MV-4-11 (cell line): Measurements from ENCODE around the gene ARHGAP28.

Experiments used
- DNase-seq: peaks from one replicate; lab custom pipeline; 2025; lab: John Stamatoyannopoulos, UW

Gene ARHGAP28

DNA sequence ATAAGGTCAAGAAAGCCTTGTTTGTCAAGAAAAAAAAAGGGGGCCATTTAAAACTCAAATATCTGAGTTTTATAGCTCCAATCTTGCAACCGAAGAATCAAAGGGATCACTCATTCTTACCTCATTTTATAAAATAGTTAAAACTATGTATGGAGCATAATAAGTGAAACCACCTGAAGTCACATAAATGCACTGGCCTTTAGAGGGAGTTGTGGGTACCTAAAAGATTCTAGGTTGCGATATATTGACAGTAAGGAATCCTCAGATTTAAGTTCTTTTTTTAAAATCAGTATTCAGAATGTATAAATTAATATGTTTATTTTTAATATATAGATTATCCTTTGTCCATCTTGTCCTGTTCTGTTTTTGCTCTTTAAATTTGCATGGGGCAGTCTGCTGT is 3.4 kb downstream of the ARHGAP28 start:
- DNase-seq, result no peak

DNA sequence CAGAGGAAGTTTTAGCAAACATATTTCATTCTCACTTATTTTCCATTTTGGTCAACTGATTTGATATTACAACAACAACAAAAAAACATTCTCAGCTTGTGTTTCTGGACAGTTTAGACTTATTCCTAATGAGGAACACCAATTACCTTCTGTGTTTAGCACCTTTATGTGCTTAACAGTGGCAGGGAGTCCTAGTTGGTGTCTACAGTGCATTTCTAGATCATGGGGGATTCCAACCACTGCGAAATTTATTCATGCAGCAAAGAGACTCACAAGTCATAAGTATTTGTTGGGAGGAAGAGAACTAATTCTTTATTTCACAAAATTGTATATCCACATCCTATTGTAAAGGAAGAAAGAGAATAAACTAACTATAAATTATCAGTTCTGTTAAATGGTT is 4.2 kb downstream of the ARHGAP28 start:
- DNase-seq, result no peak

DNA sequence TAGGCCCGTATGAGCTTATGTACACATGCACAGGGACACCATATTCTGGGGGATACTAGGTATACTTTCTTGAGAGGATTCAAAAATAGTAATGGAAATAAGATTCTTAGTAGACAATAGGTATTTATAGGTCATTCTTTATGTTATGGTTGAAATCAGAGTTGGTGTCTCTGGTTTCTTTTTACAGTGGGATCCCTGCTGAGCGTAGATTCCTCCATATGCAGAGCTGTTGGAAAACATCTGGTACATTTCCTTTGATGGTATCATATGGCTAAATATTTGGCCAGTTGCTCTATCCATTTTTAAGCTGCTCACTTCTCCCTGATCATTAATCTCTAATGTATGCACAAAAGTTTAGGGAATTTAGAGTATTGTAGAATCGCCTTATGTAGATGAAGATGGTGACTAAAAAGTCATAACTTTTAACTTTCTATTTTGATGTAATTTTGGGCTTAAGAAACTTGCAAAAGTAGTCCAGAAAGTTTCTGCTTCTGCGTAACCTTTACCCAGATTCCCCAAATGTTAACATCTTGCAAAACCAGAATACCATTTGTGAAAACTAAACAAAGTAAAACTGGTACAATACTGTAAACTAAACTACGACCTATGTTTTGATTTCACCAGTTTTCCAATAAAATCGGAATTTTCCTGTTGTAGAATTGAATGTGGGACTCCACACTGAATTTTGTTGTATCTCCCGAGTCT is 5.4 kb downstream of the ARHGAP28 start:
- no peak for DNase-seq

DNA sequence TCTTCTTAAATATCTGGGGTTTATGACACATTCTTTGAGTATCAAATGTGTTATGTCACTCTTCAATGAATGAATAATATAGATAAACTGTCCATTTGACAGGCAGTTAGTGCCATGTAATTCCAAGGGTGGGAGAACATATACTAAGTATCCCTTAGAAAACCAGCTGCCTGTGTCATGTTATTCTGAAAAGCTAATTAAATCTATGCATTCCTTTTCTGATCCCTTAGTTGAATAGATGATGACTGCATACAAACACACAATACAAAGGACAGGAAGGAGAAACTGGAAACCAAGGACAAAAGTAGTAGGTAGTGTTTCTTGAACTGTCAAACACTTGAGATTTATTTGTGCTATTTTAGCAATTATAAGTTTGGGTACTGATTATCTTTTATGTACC is 8.3 kb downstream of the ARHGAP28 start:
- DNase-seq, result no peak

DNA sequence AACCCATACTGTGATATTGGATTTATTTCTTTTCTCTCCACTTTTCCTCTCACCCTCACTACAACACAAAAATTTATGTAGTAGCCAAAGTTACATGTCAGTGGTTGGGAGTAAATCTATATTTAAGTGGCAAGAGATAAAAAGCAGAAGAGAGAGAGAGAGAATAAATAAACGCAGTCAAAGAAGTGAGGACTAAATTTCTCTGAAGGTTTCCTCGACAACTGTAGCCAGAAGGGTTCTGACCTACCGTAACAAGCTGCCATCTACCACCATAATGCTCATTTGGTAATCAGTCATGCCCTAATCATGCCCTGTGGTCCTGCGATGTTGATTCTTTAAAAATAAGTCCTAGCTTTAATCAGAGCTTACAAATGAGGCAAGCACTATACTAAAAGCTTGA is 9.1 kb downstream of the ARHGAP28 start:
- DNase-seq, result no peak

DNA sequence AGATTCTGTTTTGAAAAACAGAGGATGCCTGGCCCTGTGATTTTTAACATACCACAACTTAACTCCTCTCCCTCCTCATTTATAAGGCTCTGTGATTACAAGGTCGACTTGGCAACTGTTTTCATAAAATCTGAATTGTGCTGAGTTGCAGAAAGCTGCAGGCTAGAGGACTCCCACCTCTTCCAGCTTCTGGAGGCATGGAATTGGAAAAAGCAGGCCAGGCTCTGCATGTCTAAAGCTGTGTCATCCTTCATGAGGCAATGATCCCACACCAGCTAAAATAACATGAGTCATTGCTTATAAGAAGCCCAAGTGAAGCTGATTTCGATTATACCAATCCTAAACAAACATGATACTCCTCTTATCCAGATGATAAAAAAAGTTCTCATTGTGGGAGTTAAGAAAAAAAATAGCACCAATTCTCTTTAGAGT is 11.7 kb downstream of the ARHGAP28 start:
- no peak for DNase-seq

DNA sequence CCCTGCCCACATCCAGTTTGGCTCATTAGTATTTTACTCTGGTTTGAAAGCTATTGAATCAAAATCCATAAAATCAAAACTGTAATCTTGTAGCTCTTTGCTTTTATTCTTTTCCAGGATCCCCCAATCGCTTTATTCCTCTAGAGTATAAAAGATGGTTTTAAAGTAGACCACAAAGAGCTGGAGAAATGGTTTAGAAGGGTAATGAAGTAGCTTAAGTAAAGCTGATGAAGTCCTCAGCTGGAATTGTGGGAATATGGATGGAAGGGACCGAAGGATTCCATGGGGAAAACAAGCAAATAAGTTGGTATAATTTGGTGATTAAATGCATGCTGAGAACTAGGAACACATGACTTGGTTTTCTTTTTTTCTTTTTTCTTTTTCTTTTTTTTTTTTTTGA is 12.3 kb downstream of the ARHGAP28 start:
- no peak for DNase-seq

DNA sequence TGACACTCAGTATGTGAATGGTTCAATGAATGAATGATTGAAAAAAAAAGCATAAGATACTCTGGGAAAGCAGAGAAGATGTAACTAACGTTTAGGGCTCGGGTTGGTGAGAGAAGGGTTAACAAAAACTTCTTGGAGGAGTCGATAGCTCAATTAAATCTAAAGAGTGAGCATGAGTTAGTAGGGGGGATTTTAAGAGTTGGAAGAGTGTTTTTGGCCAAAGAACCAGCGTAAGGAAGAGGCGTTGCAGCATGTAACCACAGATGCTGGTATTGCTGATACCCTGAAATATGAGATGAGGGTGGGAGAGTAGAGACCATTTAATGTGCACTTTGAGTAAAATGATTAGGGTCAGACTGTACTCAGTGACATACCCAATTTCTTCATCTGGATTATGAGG is 14.5 kb downstream of the ARHGAP28 start:
- DNase-seq, result no peak

DNA sequence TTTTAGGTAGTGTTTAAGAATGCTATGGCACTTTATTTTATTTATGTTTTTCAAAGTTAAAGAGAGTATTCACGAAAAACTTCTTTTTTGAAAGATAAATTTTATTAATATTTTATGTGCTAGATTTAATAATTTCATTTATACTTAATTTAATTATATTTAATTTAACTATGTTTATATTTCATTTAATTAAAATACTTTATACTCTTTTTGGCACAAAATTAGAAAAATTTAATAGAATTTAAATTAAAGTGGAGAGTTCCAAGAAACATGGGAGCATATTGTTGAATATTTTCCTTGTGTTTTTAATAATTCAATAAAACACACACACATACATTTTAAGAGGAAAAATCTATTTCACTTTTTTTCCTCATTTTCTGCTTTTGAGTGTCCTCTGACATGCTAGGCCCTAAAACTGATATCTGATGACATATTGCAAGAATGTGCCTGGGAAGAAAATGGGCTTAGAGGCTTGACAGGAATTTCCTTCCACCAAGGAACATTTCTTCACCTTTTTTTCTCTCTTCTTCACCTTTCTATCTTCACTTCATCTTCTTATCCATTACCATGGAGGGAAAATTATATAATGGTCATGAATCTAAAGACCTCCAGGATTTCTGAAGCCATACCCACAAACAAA is 15.4 kb downstream of the ARHGAP28 start:
- DNase-seq, result no peak

DNA sequence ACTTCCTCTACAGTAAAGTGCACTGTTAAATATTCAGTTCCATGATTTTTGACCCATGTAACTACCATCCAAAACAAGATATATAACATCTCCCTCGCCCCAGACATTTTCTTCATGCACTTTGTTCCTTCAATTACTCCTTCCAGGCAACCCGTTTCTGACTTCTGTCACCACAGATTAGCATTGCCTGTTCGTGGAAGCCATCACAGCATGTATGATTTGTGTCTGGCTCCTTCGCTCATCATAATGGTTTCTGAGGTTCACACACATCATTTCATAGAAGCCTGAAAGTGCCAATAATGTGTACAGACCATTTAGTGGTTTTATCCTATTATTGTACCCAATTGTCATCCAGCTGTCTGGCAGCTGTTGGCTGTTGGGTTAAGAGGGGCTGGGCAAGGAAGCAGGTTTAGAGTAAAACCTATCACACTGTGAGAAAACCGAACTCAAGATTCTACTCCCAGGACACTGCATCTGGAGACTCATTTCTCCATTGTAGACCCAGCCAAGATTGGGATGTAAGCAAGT is 16.1 kb downstream of the ARHGAP28 start:
- DNase-seq, result no peak

DNA sequence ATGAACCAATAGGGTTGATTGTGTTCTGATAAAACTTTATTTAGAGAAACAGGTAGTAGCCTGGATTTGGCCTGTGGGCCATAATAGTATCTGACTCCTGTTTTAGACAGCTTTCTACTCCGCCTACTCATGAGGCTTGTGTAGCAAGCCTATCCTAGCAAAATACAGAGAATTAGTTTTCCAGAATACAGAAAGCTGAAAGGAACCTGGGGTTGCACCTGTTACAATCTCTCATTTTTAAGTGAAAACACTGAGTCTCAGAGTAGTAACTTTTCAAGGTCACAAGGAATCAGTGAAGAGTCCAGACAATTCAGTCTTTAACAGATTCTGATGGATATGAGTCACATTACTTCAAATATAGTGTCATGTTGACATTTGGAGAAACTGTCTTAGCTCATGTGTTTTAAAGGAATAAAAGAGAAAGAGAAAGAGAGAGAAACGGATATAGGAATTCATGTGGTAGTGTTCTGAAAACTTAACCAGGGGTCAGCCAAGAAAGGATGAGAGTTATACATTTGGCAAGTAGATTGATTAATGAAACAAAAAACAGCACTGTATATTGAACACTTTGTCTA is 17.0 kb downstream of the ARHGAP28 start:
- no peak for DNase-seq

DNA sequence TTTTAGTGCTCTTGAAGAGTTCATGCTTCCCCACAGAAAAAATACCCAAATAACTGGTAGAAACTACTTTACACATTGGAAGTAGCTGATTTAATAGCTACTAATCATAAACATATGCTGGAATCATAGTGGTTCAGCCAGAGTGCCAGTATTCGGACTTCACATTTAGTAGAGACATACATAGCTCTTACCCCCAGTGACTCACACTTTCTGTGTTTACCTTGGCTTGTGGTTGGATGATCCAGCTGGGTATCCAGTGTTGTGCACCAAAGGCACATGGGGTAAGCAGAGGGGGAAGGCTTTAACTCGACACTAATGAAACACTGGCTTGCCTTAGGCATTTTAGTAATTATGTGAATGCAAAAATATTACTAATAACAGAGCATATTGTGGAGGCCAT is 18.1 kb downstream of the ARHGAP28 start:
- DNase-seq, result no peak

DNA sequence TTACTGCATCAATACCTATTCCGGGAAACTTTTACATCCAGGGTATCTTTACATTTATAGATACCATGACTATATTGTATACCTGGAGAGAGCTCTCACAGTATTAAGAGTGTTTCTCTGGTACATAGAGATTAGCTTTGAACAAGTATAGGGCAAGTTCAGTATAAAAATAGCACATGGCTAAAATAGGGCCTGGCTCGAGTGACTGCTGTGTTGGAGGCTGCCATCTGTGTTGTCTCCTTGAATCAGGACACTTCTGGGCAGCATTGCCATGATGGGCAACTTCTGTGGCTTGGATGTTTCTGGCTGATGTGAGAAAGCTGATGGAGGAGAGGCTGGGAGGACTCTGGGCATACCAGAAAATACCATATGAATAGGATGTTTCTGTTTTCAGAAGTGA is 18.7 kb downstream of the ARHGAP28 start:
- DNase-seq, result no peak

DNA sequence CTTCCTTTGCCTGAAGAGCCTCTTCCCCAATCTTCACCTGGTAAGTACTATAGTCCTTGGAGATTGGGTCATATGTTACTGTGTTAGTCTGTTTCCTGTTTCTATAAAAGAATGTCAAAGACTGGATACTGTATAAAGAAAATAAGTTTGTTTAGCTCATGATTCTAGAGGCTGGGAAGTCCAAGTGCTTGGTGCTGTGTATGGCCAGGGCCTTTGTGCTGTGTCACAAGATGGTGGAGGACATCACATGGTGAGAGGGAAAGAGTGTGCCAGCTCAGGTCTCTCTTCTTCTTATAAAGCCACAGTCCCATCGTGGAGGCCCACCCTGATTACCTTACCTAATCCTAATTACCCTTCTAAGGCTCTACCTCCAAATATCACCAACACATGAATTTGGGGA is 20.9 kb downstream of the ARHGAP28 start:
- DNase-seq, result no peak

DNA sequence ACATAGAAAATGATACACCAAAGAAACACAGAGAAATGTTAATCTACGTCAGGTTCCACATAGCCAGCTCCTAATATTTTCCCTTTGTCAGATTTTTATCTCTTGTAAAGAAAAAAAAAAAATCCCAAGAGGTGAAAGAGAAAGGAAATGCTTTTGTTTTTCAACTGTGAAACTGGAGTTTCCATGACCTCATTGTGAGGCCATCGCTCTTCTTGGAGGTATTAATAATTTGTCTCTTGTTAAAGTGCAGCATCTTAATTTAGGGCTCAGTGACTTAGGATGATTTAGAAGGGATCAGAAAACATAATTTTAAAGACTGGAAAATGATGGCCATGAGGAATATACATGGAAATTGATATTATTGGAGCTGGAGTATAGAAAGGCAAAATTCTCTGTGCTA is 21.7 kb downstream of the ARHGAP28 start:
- no peak for DNase-seq

DNA sequence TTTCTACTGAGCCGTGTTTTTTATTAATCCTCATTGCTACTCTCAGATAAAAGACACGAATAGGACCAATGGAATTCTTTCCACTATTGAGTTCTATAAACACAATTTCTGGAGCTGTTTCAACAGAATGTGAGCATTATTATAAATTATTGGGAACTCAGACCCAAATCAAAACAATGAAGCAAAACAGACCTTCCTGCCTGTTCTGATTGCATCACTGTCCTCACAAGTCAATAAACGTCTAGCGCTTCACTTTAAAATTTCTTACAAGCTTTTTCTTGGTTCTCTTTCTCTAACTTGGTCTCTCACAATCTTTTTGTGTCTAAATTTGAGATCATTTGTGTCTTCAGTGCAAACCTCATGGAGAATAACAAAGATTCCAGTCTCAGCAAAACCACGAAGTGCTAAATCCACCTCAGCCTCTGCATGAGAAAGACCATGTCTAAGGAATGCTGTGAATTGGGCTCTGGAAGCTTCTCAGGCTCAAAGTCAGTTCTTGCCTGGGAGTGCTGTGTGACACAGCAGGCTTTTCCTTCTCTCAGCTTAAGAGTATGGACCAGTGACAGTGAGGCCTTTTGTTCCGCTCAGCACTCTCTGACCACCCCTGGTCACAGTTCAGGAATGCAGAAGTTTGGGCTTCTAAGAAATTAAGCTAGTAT is 22.8 kb downstream of the ARHGAP28 start:
- DNase-seq, result no peak

DNA sequence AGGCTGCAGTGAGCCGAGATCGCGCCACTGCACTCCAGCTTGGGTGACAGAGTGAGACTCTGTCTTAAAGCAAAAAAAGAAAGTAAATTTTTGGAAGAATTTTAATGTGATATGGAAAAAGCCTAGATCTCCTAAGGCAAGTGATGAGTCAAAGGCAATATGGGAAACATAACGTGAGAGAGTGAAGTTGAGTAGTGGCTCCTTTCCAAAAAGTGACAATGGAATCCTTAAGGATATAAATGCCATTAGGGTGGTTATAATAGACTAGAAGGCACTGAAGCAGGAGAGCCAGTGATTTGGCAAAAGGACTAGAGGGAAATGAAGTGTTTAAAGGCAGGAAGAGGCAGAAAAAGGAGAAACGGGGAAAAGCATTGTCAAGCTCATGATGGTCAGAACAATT is 25.6 kb downstream of the ARHGAP28 start:
- no peak for DNase-seq

DNA sequence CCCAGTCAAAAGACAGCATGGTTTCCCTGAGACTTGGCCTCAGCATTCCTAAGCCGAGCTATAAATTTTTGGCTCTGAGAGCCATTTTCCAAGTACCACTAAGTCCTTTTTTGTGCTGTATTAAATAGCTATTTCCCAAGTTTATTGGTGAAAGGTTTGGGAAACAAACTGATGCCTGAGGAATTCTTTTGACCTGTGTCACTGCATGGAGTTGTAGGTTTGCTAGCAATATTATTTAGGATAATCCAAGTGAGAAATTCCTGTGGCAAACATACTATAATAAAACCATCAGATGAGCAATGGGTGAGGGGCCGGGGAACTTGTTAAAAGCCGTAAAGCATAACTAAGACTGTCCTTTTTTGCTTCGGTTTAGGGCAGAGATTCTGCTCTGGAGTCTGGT is 28.4 kb downstream of the ARHGAP28 start:
- no peak for DNase-seq

DNA sequence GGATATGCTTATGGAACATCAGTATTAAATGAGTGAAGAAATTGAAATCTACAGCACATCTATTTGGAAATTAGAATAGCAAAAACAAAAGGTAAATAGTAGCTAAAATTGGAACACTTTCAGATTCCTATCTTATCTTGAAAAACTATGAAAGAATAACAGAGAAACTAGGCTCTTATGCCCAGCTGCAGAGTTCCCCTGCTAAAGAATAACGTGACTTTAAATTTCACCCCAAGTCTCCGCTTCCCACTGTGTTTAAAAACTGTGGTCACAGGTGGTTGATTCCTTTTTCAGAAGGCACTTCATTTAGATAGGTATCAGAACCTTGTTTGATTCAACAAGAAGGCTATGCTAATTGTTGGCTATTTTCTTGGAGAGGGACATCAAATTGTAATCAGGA is 30.1 kb downstream of the ARHGAP28 start:
- DNase-seq, result no peak

DNA sequence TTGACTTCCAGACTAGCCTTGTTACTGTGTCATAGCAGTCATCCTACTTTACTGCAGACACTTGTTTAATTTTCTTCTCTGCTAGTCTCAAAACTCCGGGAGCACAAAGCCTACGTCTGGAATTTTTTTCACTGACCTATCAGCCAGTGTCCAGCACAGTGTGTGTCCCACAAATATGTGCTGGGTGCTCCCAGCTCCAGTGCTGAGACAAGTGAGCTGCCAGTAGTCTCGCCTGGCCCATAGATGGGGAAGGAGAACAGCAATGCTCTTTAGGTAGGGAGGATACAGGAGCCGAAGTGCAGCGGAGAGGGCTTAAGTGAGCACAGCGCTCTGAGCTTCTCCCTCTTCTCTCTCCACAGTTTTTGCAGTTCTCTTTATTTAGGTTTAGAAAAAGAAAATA is 34.0 kb downstream of the ARHGAP28 start:
- no peak for DNase-seq

DNA sequence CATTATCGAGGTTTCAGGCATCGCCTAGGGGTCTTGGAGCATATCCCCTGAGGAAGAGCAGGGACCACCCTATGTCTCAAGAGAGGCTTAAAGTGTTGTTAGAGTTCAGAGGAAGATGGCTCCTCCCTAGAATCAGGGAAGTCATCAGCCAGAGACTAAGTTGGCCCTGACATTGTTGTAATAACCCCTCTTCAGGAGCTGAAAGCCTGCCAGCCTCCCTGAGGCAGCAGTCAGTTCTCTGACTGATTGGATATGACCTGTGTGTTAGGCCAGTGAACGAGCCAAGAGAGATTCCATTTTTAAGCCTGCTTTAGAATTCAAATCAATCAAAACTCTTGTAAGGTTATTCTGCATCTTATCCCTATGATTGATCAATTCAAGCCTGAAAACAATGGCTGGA is 34.9 kb downstream of the ARHGAP28 start:
- DNase-seq, result no peak

DNA sequence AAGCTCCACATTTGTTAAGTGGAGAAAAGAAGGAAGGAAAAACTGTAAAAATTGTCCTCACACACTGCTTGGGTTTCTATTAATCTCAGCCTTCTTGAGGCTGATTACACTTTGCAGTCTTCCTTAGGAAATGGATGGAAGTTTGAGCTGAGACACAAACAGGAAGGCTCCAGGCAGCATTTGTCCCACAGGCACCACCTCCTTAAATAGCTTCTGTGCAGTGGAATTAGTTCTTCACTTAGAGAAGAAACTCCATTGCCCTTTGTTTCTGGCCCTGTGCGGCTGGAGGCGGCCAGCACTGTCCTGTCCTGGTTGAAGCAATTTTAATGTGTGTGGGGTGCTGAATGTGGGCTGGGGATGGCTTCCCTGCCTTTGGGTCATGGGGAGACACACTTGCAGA is 44.3 kb downstream of the ARHGAP28 start:
- no peak for DNase-seq

DNA sequence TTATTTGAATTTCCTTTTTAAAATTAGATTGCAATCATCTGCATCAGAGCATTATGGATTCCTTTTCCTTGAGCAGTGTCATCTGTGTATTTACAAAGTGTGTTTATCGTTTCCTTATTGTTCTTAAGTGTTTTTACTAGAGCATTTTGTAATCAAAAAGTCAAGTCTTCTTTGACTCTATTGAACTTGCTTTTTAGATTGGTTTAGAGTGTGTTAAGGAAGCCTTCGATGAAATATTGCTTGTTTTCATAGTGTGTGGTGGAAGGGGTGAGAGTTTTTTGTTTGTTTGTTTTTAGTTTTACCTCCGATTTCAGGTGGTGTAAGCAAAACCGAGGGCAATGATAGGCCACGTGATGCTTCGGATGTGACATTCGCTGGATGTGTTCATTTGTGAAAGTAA is 45.7 kb downstream of the ARHGAP28 start:
- no peak for DNase-seq
